Activated T-cell treated with anti-CD3 and anti-CD28 coated beads for 48 hours (primary cell): ENCODE measurements around the gene RNPEP.
A peak's percentile ranks its signal among the peaks of the same experiment; 100 is the strongest.
"Not testable (repeated sequence)": the region's sequence is repeated elsewhere in the genome, so short reads cannot be mapped to it uniquely, and the experiment has no call there.

ENCODE experiments used
- DNase-seq: peaks from one replicate; pipeline ENCODE4 v3.0.0-alpha.2; 2020; ENCODE audit warnings: low read depth

Gene RNPEP

DNA sequence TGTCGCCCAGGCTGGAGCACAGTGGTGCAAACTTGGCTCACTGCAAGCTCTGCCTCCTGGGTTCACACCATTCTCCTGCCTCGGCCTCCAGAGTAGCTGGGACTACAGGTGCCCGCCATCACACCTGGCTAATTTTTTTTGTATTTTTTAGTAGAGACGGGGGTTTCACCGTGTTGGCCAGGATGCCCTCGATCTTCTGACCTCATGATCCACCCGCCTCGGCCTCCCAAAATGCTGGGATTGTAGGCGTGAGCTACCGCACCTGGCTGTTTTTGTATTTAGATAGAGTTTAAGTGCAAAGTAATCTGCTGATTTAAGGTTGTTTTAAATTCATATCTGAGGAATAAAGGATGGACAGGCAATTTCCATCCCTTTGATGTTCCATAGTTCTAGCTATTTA is 20.1 kb upstream of the RNPEP start:
- not testable (repeated sequence) for DNase-seq

GRCh38 chr1:201964261-201964660 is 18.2 kb upstream of the RNPEP start:
- DNase-seq, result no peak

GRCh38 chr1:201966171-201966570 is 16.3 kb upstream of the RNPEP start:
- no peak for DNase-seq

GRCh38 chr1:201968202-201968925 is 14.1 kb upstream of the RNPEP start:
- no peak for DNase-seq

- DNase-seq, result no peak
Measured at GRCh38 chr1:201970334-201971159, 11.9 kb upstream of the RNPEP start.

GRCh38 chr1:201982082-201982622 is 296 bp upstream of the RNPEP start:
- DNase-seq, result peak; percentile 75

GRCh38 chr1:201983380-201983805 is 945 bp downstream of the RNPEP start:
- DNase-seq, result no peak

DNA sequence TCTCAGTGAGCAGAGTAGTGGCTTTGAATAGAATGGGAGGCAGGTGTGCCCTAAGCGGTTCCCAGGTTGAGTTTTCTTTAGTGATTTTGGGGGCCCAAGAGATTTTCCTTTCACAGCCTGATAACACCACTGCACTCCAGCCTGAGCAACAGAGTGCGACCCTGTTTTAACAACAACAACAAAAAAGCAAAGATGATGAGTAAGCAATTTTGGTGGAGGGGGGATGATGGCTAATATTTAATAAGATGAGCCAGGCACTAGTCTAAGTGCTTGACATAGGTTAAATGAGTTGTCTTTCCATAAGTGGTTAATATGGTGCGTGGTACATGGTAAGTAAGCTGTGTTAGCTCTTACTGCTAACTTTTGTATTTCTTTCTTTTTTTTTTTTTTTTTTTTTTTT is 2.0 kb downstream of the RNPEP start:
- DNase-seq, result no peak

DNA sequence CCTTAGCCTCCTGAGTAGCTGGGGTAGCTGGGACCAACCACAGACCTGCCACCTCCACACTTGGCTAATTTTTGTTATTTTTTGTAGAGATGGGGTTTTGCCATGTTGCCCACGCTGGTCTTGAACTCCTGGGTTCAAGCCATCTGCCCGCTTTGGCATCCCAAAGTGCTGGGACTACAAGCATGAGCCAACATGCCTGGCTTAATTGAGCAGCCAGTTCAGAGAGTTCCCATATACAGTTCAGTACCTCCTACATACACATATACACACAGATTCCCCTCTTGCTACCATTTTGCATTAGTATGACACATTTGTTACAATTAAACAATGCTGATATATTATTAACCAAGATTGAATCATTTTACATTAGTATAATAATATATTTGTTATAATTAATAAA is 2.9 kb downstream of the RNPEP start:
- no peak for DNase-seq

- DNase-seq, result no peak
Measured at GRCh38 chr1:201988601-201989000, 6.2 kb downstream of the RNPEP start.

DNA sequence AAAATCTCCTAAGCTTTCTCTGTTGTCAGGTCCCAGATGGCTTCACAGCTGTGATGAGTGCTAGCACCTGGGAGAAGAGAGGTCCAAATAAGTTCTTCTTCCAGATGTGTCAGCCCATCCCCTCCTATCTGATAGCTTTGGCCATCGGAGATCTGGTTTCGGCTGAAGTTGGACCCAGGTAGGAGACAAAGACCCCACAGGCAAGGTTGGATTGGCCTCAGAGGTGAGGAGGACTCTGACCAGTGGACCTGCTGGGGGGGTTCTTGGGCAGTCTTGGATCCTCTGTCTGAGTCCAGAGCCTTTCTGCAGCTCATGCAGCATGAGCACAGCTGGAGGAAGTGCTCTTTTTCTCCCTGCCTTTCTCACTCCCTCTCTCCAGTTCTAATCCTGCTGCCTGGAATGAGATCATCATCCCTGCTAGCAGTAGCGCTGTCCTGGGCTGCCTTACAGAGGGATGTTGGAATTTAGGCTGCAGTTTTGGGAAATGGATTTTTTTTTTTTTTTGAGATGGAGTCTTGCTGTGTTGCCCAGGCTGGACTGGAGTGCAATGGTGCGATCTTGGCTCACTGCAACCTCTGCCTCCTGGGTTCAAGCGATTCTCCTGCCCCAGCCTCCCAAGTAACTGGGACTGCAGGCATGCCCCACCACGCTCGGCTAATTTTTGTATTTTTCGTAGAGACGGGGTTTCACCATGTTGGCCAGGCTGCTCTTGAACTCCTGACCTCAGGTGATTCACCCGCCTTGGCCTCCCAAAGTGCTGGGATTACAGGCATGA is 7.1 kb downstream of the RNPEP start:
- no peak for DNase-seq

- no peak for DNase-seq
Measured at GRCh38 chr1:201990427-201990826, 8.0 kb downstream of the RNPEP start.

DNA sequence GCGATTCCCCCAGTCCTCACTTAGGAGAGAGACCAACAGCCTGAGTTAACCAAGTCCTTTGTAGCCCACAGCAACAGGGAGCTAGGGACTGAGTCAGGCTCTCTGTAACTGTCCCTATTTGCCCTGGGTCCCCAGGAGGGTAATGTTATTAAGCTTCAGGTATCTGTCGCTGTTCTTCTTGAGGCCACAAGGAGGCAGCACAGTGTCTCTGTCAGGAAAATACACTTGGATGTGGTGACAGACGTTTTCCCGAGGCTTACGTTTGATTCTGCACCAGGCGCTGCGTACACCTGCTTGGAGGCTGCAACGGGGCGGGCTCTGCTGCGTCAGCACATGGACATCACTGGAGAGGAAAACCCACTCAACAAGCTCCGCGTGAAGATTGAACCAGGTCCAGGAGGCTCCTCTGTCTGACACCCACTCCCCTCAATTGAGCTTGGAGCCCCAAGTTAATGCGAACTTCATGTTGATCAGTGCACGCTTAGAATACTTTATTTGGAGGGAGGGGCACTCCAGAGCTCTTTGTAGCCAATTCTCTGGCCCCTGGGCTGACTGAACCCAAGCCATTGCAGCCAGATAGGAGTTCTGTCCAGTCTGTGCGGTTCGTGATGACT is 17.3 kb downstream of the RNPEP start:
- DNase-seq, result peak; percentile 3

- no peak for DNase-seq
Measured at GRCh38 chr1:202002507-202002906, 20.1 kb downstream of the RNPEP start.

DNA sequence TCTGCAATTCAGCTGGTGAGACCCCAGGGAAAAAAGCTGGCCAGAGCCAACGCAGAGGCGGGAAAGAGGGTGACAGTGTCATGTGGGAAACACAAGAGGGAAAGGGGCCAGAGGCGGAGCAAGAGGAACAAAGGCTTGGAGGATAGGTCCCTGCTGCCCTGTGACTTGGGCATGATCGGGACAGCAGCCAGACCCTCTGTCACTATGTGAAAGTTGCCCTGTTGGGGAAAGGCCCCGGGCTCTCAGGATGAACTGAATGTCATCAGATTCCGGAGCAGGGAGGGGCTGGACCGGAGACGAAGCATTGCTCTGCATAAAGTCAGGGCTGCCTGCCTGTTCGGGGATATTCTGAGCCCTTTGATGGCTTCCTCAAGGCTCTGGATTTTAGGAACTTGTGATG is 22.3 kb downstream of the RNPEP start:
- DNase-seq, result no peak

- DNase-seq, result no peak
Measured at GRCh38 chr1:202005958-202006357, 23.5 kb downstream of the RNPEP start.

GRCh38 chr1:202007304-202007703 is 24.9 kb downstream of the RNPEP start:
- DNase-seq, result no peak

- DNase-seq, result no peak
Measured at GRCh38 chr1:202007805-202008489, 25.5 kb downstream of the RNPEP start.

DNA sequence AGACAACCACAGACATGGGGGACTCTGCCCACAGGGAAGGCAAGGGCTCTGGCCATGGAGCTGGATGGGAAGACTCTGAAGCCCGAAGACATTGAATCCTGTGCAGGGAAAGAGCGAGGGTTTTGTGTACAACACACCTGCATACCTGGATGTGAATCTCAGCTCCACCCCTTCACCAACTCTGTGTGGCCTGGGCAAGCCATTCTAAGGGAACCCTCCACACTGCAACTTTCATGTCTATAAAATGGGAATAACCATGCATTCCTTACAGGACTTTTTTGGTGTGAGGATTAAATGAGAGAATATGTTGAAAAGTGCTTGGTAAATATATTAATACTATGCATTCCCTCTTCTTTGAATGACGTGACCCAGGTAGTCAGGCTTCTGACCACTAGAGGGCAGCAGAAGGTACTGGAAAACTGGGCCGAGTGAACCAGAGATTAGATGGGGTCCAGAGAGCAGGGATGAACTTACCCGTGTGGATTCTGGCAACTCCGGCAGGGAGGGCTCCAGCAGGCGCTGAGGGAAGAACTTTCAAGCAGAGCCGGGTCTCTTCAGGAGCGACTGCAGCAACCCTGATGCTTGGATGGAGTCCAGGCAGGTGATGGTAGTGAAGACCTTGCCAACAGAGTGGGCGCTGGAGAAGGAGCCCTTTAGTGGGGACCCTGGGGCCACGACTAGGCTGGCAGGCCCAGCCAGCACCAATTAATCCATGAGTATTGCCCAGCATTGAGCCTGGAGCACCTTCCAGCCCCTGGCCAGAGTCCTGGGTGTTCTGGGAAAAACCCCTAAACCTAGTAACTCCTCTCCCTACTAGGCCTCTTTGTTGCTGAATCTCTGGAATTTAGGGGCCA is 27.1 kb downstream of the RNPEP start:
- DNase-seq, result peak; percentile 41
